GM18505 (cell line): ENCODE data around the gene RAET1G.
"Not testable (repeated sequence)": the region's sequence is repeated elsewhere in the genome, so short reads cannot be mapped to it uniquely, and the experiment has no call there.

ENCODE experiments used
- ATAC-seq: cut with Tn5 transposase; IDR thresholded peaks from one replicate; pipeline ENCODE4 v1.9.1; 2021; ENCODE audit not compliant: unreplicated experiment
- POLR2A ChIP-seq: IDR thresholded peaks from 4 replicates; pipeline ENCODE4 v1.6.1; 2011; ENCODE audit warnings: borderline replicate concordance; ENCODE audit not compliant: insufficient read depth, insufficient read length; ENCODE audit errors: extremely low read depth

RAET1G gene

GRCh38 chr6:149922642-149923326 is at the start of gene RAET1G:
Gene RAET1G (minus strand): TSS chr6:149923121. CDS start chr6:149923010, 111 bp downstream.
- ATAC-seq, result no peak

GRCh38 chr6:149969635-149970034 is 46.7 kb upstream of the RAET1G start:
- no peak for TF ChIP-seq POLR2A
- no peak for ATAC-seq

More at GRCh38 chr6:149922642-149923326, at the start of gene RAET1G:
- TF ChIP-seq POLR2A, result no peak

- not testable (repeated sequence) for ATAC-seq
Observed at GRCh38 chr6:149968909-149969308, 46.0 kb upstream of the RAET1G start.

- ATAC-seq, result not testable (repeated sequence)
Observed at GRCh38 chr6:149967999-149968398, 45.1 kb upstream of the RAET1G start.

- no peak for ATAC-seq
- TF ChIP-seq POLR2A, result no peak
Observed at GRCh38 chr6:149967591-149967990, 44.7 kb upstream of the RAET1G start.

GRCh38 chr6:149966319-149966718 is 43.4 kb upstream of the RAET1G start:
- not testable (repeated sequence) for ATAC-seq

- ATAC-seq, result no peak
- TF ChIP-seq POLR2A, result no peak
Observed at GRCh38 chr6:149965194-149966020, 42.5 kb upstream of the RAET1G start.

- no peak for TF ChIP-seq POLR2A
- ATAC-seq, result no peak
Observed at GRCh38 chr6:149964308-149965193, 41.6 kb upstream of the RAET1G start.

- peak; percentile 48 for ATAC-seq
- TF ChIP-seq POLR2A, result no peak
Observed at GRCh38 chr6:149963462-149964307, 40.8 kb upstream of the RAET1G start, which contains the start of gene ULBP1. Gene ULBP1 (plus strand): TSS chr6:149963943. CDS start chr6:149964050, 107 bp downstream.

- TF ChIP-seq POLR2A, result no peak
- no peak for ATAC-seq
Observed at GRCh38 chr6:149963212-149963461, 40.2 kb upstream of the RAET1G start.

GRCh38 chr6:149962461-149963211 is 39.7 kb upstream of the RAET1G start:
- no peak for ATAC-seq
- TF ChIP-seq POLR2A, result no peak

- no peak for ATAC-seq
Observed at GRCh38 chr6:149961728-149962425, 39.0 kb upstream of the RAET1G start.

More at GRCh38 chr6:149961728-149962425, 39.0 kb upstream of the RAET1G start:
- no peak for TF ChIP-seq POLR2A
